IMR-90 (cell line): ENCODE measurements around the gene IL18RAP.

Experiments
- CHD1 ChIP-seq: IDR thresholded peaks from 2 replicates; pipeline ENCODE4 v1.6.1; 2012; ENCODE audit warnings: low read depth, low read length, improper control_type of control experiment
- TF ChIP-seq, protein P1 (sequence below): conservative IDR thresholded peaks from 2 replicates; pipeline ENCODE4 v1.5.1; 2012; ENCODE audit warnings: mild to moderate bottlenecking, low read depth, low read length, improper control_type of control experiment

DNA sequence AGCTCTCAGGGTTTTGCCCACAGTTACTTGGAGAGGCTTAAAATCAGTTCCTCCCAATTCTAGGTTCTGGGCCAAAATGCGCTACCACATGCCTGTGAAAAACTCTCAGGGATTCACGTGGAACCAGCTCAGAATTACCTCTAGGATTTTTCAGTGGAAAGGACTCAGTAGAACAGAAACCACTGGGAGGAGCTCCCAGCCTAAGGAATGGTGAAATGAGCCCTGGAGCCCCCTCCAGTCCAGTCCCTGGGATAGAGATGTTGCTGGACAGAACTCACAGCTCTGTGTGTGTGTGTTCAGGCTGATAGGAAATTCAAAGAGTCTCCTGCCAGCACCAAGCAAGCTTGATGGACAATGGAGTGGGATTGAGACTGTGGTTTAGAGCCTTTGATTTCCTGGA, 29.0 kb downstream of the IL18RAP start:
- no peak for TF ChIP-seq CHD1
- TF ChIP-seq, protein P1, sequence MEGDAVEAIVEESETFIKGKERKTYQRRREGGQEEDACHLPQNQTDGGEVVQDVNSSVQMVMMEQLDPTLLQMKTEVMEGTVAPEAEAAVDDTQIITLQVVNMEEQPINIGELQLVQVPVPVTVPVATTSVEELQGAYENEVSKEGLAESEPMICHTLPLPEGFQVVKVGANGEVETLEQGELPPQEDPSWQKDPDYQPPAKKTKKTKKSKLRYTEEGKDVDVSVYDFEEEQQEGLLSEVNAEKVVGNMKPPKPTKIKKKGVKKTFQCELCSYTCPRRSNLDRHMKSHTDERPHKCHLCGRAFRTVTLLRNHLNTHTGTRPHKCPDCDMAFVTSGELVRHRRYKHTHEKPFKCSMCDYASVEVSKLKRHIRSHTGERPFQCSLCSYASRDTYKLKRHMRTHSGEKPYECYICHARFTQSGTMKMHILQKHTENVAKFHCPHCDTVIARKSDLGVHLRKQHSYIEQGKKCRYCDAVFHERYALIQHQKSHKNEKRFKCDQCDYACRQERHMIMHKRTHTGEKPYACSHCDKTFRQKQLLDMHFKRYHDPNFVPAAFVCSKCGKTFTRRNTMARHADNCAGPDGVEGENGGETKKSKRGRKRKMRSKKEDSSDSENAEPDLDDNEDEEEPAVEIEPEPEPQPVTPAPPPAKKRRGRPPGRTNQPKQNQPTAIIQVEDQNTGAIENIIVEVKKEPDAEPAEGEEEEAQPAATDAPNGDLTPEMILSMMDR, result no peak
